GM18867 (cell line): Measurements from ENCODE around the gene POTEG.
A peak's percentile ranks its signal among the peaks of the same experiment; 100 is the strongest.
"Not testable (repeated sequence)": the region's sequence is repeated elsewhere in the genome, so short reads cannot be mapped to it uniquely, and the experiment has no call there.

Experiments
- ATAC-seq: cut with Tn5 transposase; IDR thresholded peaks from one replicate; pipeline ENCODE4 v1.9.1; 2021; ENCODE audit warnings: mild to moderate bottlenecking, moderate library complexity; ENCODE audit not compliant: unreplicated experiment

The POTEG gene

GRCh38 chr14:19434241-19434640 is at the start of gene POTEG:
TSS of gene POTEG (minus strand) at chr14:19434341. CDS start at chr14:19434289, 52 bp downstream.
- not testable (repeated sequence) for ATAC-seq

DNA sequence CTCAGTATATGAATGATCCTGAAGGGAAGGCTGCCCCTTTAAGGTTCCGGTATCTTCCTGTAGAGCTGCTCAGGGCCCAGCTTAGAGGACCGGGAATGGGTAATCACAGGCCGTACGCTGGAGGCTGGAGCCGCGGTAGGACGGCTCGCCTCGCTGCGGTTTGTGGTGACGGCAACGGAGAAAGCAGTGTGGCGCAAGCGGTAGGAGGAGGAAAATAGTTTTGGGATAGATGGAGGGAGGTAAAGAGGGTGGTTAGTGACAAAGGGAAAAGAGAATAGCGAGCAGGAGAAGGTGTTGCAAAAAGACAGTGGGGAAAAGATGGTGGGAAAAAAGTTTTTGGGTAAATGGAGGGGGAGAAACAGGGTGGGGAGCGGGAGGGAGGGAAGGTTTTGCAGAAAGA is 48.0 kb upstream of the POTEG start:
- ATAC-seq: not testable (repeated sequence)

- ATAC-seq: not testable (repeated sequence)
Observed at GRCh38 chr14:19481421-19481820, 47.3 kb upstream of the POTEG start.

DNA sequence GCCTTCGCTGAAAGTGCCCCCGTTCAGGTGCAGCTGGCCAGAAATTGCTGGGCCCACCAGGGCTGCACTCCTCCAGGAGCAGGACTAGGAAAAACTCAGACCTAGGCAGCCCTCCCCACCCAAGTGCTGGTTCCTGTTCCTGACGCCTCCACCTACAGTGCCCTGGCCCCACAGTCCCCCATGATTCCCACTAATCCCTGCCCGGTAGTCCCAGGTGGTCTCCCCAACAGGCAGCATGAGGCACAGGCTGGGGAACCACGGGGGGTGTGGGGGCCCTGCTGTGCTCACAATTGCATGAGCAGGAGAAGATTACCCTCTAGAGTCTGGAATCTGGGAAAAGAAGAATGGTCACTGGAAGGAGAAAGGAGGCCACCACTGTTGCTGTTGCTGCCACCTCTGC is 46.4 kb upstream of the POTEG start:
- ATAC-seq: not testable (repeated sequence)

GRCh38 chr14:19445761-19446160 is 11.6 kb upstream of the POTEG start:
- not testable (repeated sequence) for ATAC-seq

- ATAC-seq: peak; percentile 35
Observed at GRCh38 chr14:19439826-19440225, 5.7 kb upstream of the POTEG start.

- peak; percentile 85 for ATAC-seq
Observed at GRCh38 chr14:19439219-19439618, 5.1 kb upstream of the POTEG start.

GRCh38 chr14:19437126-19437443 is 2.9 kb upstream of the POTEG start:
- ATAC-seq: not testable (repeated sequence)

- not testable (repeated sequence) for ATAC-seq
Observed at GRCh38 chr14:19436311-19437125, 2.4 kb upstream of the POTEG start.

GRCh38 chr14:19435852-19436251 is 1.7 kb upstream of the POTEG start:
- ATAC-seq: not testable (repeated sequence)

DNA sequence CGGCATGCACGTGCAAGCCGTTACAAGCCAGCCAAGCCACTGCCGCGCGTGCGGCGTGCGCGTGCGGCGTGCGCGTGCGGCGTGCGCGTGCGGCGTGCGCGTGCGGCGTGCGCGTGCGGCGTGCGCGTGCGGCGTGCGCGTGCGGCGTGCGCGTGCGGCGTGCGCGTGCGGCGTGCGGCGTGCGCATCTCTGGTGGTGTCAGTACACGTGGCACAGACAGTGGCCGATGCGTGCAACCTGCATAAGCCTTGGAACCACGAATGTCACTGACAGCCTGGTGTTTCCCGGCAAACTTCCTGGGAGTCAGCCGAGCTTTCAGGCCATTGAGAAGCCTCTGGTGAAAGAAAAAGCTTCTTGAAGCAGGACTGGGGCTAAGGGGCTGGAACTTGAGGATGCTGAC is 750 bp upstream of the POTEG start:
- not testable (repeated sequence) for ATAC-seq

GRCh38 chr14:19433765-19434164 is 376 bp downstream of the POTEG start:
- ATAC-seq: not testable (repeated sequence)

GRCh38 chr14:19408519-19408918 is 25.6 kb downstream of the POTEG start:
- not testable (repeated sequence) for ATAC-seq

DNA sequence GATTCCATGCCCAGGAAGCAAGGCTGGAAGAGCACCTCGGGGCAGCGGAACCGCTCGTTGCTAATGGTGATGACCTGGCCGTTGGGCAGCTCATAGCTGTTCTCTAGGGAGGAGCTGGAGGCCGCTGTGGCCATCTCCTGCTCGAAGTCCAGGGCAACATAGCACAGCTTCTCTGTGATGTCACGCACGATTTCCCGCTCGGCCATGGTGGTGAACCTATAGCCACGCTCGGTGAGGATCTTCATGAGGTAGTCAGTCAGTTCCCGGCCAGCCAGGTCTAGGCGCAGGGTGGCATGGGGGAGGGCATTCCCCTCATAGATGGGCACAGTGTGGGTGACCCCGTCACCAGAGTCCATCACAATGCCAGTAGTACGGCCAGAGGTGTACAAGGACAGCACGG is 32.0 kb downstream of the POTEG start:
- not testable (repeated sequence) for ATAC-seq

DNA sequence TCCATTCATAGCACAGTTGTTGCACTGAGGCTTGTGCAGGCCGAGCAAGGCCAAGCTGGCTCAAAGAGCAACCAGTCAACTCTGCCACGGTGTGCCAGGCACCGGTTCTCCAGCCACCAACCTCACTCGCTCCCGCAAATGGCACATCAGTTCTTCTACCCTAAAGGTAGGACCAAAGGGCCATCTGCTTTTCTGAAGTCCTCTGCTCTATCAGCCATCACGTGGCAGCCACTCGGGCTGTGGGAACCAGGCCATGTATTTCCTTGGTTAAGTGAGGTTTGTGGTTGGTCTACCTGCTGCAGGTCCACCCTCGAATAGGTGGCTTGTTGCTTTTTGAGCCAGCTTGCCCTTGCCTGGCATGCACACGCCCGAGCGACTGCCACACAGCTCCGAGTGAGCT is 39.4 kb downstream of the POTEG start:
- ATAC-seq: not testable (repeated sequence)

DNA sequence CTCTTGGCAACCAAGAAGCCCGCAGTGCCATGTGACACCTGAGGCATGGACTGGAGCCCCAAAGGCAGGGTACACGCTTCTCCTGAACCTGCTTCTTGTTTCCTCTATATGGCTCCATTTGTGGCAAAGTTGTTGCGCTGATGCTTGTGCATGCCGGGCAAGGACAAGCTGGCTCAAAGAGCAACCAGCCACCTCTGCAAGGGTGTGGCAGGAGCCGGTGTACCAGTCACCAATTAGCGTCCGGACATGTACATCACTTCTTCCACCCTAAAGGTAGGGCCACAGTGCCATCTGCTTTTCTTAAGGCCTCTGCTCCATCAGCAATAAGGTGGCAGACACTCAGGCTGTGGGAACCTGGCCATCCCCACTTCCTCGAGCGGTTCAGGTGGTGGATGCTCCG is 43.9 kb downstream of the POTEG start:
- ATAC-seq: not testable (repeated sequence)

GRCh38 chr14:19388741-19389140 is 45.4 kb downstream of the POTEG start:
- ATAC-seq: not testable (repeated sequence)

GRCh38 chr14:19386996-19387395 is 47.1 kb downstream of the POTEG start:
- ATAC-seq: not testable (repeated sequence)

DNA sequence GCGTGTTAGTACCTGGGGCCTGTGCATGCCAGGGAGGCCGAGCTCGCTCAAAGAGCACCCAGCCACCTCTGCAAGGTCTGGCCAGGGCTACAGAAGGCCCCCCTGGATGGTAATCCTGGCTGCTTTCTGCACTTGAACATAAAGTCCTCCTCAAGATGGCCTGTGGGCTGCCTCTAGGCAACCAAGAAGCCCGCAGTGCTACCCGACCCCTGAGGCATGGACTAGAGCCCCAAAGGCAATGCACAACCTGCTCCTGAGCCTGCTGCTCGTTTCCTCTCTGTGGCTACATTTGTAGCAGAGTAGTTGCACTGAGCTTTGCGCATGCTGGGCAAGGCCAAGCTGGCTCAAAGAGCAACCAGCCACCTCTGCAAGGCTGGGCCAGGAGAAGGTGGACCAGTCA is 47.8 kb downstream of the POTEG start:
- not testable (repeated sequence) for ATAC-seq

- not testable (repeated sequence) for ATAC-seq
Observed at GRCh38 chr14:19384088-19384781, 49.9 kb downstream of the POTEG start.

GRCh38 chr14:19383008-19383584 is 51.0 kb downstream of the POTEG start:
- not testable (repeated sequence) for ATAC-seq

GRCh38 chr14:19380137-19380536 is 54.0 kb downstream of the POTEG start:
- ATAC-seq: not testable (repeated sequence)
